B cell (primary cell): ENCODE data around the gene NFATC2.

ENCODE experiments used
- EZH2 ChIP-seq: IDR thresholded peaks from 2 replicates; pipeline ENCODE4 v1.6.1; 2012; ENCODE audit warnings: borderline replicate concordance, low read depth, mild to moderate bottlenecking, moderate library complexity, low read length; ENCODE audit not compliant: insufficient read depth, poor library complexity, severe bottlenecking
- TF ChIP-seq, protein P1 (sequence below): fragments of 200-600 bp; IDR thresholded peaks from one replicate; pipeline ENCODE4 v1.8.0; 2022; ENCODE audit warnings: antibody characterized with exemption, mild to moderate bottlenecking

DNA sequence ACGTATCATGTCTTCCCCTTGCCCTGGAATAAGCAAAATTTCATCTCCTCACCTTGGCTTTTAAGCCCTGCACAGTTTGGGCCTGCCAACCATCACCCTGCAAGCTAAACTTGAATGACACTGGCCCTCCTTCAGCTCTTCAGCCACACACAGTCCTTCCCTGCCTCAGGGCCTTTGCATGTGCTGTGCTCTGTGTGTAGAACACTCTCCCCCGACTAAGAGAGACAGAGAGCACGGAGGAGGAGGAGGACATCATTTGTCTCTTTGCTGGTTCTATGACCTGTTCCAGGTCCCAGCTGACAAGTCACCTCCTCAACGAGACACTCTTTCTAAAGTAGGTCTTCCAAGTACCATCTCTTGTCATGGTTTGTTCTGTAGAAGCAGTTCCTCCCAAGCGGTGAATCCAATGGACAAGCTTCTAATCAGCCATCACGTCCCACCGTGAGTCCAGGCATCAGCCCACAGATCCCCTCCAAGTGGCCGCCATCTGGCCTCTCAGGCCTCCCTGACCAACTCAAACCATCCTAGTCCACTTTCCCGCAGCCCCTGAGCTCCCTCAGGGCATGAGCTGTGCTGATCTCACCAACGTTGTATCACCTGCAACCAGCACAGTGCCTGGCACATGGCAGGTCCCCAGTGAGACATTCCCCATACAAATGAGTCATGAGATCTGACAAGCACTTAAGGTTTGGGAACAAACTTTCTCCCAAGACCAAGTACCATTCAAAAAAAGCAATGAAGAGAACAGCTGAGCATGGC is 30.5 kb downstream of the NFATC2 start:
- TF ChIP-seq, protein P1, sequence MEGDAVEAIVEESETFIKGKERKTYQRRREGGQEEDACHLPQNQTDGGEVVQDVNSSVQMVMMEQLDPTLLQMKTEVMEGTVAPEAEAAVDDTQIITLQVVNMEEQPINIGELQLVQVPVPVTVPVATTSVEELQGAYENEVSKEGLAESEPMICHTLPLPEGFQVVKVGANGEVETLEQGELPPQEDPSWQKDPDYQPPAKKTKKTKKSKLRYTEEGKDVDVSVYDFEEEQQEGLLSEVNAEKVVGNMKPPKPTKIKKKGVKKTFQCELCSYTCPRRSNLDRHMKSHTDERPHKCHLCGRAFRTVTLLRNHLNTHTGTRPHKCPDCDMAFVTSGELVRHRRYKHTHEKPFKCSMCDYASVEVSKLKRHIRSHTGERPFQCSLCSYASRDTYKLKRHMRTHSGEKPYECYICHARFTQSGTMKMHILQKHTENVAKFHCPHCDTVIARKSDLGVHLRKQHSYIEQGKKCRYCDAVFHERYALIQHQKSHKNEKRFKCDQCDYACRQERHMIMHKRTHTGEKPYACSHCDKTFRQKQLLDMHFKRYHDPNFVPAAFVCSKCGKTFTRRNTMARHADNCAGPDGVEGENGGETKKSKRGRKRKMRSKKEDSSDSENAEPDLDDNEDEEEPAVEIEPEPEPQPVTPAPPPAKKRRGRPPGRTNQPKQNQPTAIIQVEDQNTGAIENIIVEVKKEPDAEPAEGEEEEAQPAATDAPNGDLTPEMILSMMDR = no peak
- TF ChIP-seq EZH2 = no peak
